Measurements from ENCODE around the gene LYST. TPM values are rescaled to one million over a fixed set of nuclear protein-coding genes. Genes with fewer than 3 reads are reported as not detected.

Gene LYST
- total and polyA plus RNA-seq, 2 of the 4 experiments (the other 2 are of a cell fraction): 2.2 to 7.2 TPM

- ATAC-seq (ENCODE audit: low read depth) (no peak), DNase-seq (no peak)
- H2BK20ac ChIP-seq (ENCODE audit: low read depth, low read length): no peak overlapping the region
- H4K8ac ChIP-seq (ENCODE audit: low read depth in 2 of 2, low read length in 2 of 2): no peak overlapping the region
- H3K4me2 ChIP-seq (ENCODE audit: low read depth, low read length): no peak overlapping the region
- H2BK15ac ChIP-seq (ENCODE audit: low read depth, low read length): no peak overlapping the region
- H3K27me3 ChIP-seq (ENCODE audit: control insufficient read depth, insufficient read depth, low read length): peaks cover 33% of the 10 kb centered on the region
- no peak overlapping the region for H3K4me3 ChIP-seq (ENCODE audit: insufficient read depth, low read depth, low read length)
- intact Hi-C loops (cut with micrococcal nuclease): no loop called here
- H3K9ac ChIP-seq (ENCODE audit: low read depth, low read length): no peak overlapping the region
- CTCF ChIA-PET: interaction anchor here (0.6 to 1.0 kb wide), 2 partner anchors 109 to 136 kb away, joined by 3 to 5 read pairs; no protein-coding TSS in a partner anchor
- no peak overlapping the region for H3K4ac ChIP-seq (ENCODE audit: low read depth, low read length)
- 0 out of 2 replicates have a peak, but pooled peaks cover 3% of the 10 kb centered on the region for H4K20me1 ChIP-seq (ENCODE audit: insufficient read depth, low read length)
- no peak overlapping the region for H3K18ac ChIP-seq (ENCODE audit: low read depth, low read length)
- 67% methylated on average over 3 of the region's 9 CpGs; no CpG with 5 or more reads in 1 of the 2 experiments for WGBS, 2 experiments (ENCODE audit: extremely low coverage in 2 of 2, insufficient read length in 1 of 2)
- no peaks in the 10 kb centered on the region; the same call in 1 of the 2 replicates for H3K9me3 ChIP-seq (ENCODE audit: control insufficient read depth, insufficient read depth, low read length)
- H4K91ac ChIP-seq (ENCODE audit: insufficient read depth, low read depth, low read length): no peak overlapping the region
- H2AFZ ChIP-seq (replicated peaks; ENCODE audit: low read length, poor library complexity): no peak overlapping the region
- H4K5ac ChIP-seq (ENCODE audit: low read depth, low read length): no peak overlapping the region
- H3K79me1 ChIP-seq (ENCODE audit: low read depth in 1 of 2, low read length in 2 of 2): no peaks in the 10 kb centered on the region
- no TSS peak for BruUV-seq (replicated peaks)
- peaks cover 3% of the 10 kb centered on the region; the same call in 1 of the 2 replicates for H3K9me1 ChIP-seq (ENCODE audit: insufficient read depth, low read length)
- H3K23ac ChIP-seq (ENCODE audit: low read depth, low read length): no peak overlapping the region
- H3K56ac ChIP-seq (ENCODE audit: extremely low read depth, insufficient read depth, low read length): no peak overlapping the region
- no peak for TF ChIP-seq FOS (IDR thresholded peaks at IDR 0.05; ENCODE audit: low read depth, low read length)
- no peak for TF ChIP-seq ELK1 (IDR thresholded peaks at IDR 0.05; ENCODE audit: borderline replicate concordance, low read depth, low read length)
- TF ChIP-seq NFE2L2 (IDR thresholded peaks at IDR 0.05; ENCODE audit: low read depth, low read length): no peak
- TF ChIP-seq CHD1 (IDR thresholded peaks at IDR 0.05; ENCODE audit: low read depth, low read length): no peak
- no peak for TF ChIP-seq CEBPB (IDR thresholded peaks at IDR 0.05; ENCODE audit: low read depth, low read length)
- no peak for TF ChIP-seq MXI1 (IDR thresholded peaks at IDR 0.05; ENCODE audit: borderline replicate concordance, low read depth, low read length)
- TF ChIP-seq BHLHE40 (IDR thresholded peaks at IDR 0.05; ENCODE audit: low read depth, low read length): no peak
- no peak for TF ChIP-seq MAFK (IDR thresholded peaks at IDR 0.05; ENCODE audit: low read depth, low read length)
- TF ChIP-seq MAZ (IDR thresholded peaks at IDR 0.05; ENCODE audit: borderline replicate concordance, low read depth, low read length): no peak
- no peak overlapping the region for H3K14ac ChIP-seq (replicated peaks; ENCODE audit: low read depth, low read length)
- no peak overlapping the region for H2BK120ac ChIP-seq (ENCODE audit: low read depth, low read length)
- no peak overlapping the region for H2AK5ac ChIP-seq (ENCODE audit: low read depth, low read length)
- POLR2A ChIA-PET (ENCODE audit: unreplicated experiment): no interaction called here
- no peak overlapping the region for H2BK5ac ChIP-seq (ENCODE audit: low read depth, low read length, poor library complexity, severe bottlenecking)
- dilution Hi-C loops (cut with HindIII; ENCODE audit: low sequenced_read_pairs, unreplicated experiment): no loop called here
- H2AK9ac ChIP-seq (replicated peaks; ENCODE audit: low read depth, low read length, poor library complexity): no peak overlapping the region
- no peaks in the 10 kb centered on the region for H3K4me1 ChIP-seq (ENCODE audit: control insufficient read depth, insufficient read depth, low read length)
- in situ Hi-C loops (cut with MboI; ENCODE audit: low sequenced_read_pairs): no loop called here
- no peaks in the 10 kb centered on the region for H3K36me3 ChIP-seq (ENCODE audit: control insufficient read depth, insufficient read depth, low read length)
- no peak overlapping the region for H3K27ac ChIP-seq (ENCODE audit: insufficient read depth, low read length)
These were observed 220.2 kb downstream of the LYST start for GRCh38 chr1:235646463-235646862.

Measured in IMR-90 (cell line).